ENCODE data around the gene RABL6.
"Not testable (repeated sequence)": the region's sequence is repeated elsewhere in the genome, so short reads cannot be mapped to it uniquely, and the experiment has no call there.

RABL6 gene

DNA sequence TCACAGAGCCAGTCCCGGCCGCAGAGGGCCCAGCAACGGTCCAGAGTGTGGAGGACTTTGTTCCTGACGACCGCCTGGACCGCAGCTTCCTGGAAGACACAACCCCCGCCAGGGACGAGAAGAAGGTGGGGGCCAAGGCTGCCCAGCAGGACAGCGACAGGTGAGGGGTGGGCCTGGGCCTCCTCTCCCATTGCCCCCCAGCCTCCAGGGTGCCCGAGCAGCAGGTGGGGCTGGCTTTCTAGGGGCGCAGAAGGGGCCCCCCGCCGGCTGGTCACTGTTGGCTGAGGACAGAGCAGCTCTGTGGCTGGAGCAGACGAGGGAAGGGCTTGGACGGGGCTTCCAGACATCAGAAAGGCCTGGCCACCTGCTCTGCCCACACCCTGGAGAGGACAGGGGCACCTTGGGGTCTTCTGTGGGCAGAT is 30.1 kb downstream of the RABL6 start:
- not testable (repeated sequence) for DNase-seq

GRCh38 chr9:136838314-136839228 is 30.8 kb downstream of the RABL6 start:
- no peak for DNase-seq

GRCh38 chr9:136839229-136840139 is 31.7 kb downstream of the RABL6 start:
- no peak for DNase-seq

- DNase-seq: no peak
Measured at GRCh38 chr9:136840140-136840876, 32.6 kb downstream of the RABL6 start.

DNA sequence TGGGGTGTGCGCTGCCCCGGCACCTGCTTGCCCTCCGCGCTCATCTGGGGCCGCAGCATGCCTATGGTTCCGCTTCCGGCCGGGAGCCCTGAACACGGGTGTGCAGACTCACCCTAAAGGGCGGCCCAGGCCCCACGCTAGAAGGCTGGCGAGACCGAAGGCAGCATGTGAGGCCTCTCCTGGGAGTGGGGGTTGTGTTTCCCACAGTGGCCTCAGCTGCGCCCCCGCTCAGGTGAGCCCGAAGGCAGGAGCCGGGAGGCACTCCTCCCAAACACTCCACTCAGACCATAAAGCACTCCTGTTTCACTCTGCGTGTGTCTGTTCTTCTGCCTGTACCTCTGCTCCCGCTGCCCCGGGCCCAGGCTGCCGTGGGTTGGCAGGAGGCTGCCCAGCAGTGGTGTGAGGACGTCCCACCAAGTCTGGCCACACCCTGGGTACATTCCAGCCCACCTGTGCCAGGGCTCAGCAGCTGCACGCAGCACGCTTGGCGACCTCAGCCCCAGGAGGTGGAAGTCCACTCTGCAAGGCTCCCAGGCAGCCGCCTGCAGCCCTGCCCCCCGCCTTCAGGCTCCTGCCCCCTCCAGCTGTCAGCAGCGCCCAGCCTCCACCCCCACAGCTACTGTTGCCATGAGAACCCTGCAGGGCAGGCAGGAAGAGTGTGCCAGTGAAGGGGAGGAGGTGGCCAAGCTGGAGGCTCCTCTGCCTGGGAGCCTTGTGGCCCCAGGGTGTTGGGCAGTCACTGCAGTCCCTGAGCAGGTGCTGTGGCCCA is 33.3 kb downstream of the RABL6 start:
- DNase-seq: no peak

DNA sequence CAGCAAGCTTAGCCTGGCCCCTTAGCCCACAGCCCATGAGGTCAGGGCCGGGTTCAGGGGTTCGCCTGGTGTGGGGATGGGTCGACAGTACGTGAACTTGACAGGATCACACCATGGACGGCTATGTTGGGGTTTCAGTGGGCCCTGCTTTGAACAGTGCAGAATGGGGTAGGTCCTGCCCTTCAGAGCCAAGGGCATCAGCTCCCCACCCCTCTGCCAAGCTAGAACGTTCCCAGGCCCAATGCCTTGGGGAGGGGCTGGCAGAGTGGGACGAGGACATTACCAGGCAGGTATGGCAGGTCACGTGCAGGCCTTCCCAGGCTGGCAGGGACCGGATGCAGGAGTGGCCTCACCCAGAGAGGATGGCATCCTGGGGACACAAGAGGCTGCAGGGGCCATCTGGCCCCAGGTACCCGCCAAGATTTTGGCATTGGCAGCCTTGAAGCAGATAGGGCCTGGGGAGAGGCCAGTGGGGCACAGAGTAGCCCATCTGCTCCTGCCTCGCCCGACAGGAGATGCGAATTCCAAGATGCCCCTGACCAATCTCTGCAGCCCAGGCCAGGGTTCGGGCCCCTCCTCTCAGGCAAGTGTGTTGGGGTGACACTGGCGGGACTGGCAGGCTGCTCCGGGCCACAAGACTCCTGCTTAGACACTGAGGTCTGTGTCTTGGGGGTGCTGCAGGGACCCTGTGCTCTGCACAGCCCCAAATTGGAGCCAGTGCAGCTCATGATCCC is 34.1 kb downstream of the RABL6 start:
- DNase-seq: not testable (repeated sequence)

DNA sequence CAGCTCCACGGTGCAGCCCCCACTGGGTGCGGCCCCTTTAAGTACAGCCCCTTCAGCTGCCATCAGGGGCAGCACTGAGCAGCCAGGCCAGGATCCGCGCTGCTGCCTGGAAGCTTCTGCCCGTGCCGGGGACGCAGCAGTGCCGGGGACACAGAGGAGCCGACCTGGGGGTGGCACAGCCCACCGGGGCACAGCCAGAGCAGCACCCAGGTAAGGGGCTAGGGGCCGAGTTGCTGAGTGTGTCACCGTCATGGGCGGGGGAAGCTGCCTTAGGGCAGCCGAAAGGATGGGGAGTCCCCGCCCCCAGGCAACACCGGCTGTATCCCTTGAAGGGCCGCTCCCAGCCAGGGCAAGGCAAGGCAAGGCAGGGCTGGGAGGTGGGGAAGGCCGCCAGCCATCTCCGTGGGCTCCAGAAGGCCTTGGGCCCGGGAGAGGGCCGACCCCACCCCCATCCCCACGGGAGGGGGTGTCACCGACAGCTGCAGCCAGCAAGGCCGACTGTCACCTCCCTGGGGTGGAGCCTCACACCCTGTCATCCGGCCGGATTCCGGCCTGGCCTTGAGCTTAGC is 34.7 kb downstream of the RABL6 start, which contains the start of gene AJM1:
Gene AJM1, plus strand, starts transcription at position 99 of the 569 bp plus-strand sequence. CDS start 1,937 bp downstream, outside the sequence.
- peak; percentile 78 to 86 for DNase-seq

DNA sequence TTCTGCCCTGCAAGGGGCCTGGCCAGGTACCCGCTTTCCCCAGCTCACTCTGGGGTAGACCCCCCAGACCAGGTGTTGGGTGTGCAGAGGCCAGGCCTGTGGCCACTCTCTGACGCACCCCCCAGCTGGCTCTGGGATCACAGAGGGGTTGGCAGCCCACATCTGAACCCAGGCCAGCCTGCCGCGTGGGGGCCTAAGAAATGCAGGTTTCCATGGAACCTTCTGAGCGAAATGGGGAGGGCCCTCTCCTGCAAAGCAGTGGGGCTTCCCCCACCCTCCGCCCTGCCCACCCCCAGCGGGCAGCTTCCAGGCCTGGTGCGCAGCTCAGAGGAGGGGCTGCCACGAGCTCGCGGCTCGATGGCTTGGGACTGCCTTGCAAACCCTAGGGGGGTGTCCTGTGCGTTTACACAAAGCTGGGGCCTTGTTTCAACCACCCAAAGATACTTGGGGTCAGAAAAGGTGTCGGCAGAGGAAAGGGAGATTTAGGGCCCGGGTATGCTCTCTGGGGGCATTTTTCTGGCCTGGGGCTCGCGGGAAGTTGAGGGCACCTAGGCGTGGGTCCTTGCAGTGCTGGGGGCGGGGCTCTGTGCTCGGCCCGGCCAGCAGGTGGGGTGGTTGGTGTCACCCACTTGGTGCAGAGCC is 35.5 kb downstream of the RABL6 start:
- not testable (repeated sequence) for DNase-seq

- peak; percentile 45 to 70 for DNase-seq
Measured at GRCh38 chr9:136843801-136844740, 36.3 kb downstream of the RABL6 start.

DNA sequence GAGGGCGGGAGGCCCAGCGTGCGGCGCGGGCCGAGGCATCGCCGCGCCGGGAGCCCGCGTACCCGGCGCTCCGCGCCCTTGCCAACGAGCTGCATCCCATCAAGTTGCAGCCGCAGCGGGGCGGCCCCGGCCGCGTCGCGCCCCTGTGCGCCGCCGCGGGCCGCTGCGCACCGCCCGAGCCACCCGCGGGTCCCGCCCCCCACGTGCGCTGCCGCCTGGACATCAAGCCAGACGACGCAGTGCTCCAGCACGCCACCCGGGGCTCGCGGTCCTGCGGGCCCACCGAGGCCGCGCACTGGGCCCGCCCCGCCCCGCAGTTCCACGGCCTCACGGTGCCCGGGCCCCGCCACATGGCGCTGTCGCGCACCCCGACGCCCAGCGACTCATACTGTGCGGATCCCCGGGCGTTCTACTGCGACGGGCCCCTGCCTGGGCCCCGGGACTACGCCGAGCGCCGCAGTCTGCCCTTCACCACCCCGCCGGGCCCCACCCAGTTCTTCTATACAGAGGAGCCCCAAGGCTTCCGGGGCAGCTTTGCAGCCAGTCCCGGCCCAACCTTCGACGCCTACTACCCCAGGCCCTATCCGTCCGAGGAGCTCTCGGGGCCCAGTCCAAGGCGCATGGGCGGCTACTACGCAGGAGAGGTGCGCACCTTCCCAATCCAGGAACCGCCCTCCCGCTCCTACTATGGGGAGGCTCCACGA is 37.2 kb downstream of the RABL6 start:
- no peak for DNase-seq

DNA sequence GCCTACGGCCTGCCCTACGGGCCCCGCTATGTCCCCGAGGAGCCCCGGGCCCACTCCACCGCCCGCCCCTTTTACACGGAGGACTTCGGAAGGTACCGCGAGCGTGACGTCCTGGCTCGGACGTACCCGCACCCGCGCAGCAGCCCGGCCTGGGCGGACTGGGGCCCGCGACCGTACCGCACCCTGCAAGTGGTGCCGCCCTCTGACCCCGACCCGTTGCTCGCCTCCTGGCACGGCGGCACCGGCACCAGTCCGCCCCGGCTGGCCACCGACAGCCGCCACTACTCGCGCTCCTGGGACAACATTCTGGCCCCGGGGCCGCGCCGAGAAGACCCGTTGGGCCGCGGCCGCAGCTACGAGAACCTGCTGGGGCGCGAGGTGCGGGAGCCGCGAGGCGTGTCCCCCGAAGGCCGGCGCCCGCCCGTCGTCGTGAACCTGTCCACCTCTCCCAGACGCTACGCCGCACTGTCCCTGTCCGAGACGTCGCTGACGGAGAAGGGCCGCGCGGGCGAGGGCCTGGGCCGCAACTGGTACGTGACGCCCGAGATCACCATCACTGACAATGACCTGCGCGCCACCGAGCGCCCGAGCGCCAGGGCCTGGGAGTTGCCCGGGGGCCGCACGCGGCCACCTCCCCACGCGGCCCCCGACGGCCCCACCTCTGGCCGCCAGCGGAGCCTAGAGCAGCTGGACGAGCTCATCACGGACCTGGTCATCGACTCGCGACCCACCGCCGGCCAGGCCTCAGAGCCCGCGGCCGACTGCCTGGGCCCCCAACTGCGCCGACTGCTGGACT is 37.9 kb downstream of the RABL6 start:
- DNase-seq: no peak

GRCh38 chr9:136846376-136847087 is 38.8 kb downstream of the RABL6 start:
- DNase-seq: no peak

DNA sequence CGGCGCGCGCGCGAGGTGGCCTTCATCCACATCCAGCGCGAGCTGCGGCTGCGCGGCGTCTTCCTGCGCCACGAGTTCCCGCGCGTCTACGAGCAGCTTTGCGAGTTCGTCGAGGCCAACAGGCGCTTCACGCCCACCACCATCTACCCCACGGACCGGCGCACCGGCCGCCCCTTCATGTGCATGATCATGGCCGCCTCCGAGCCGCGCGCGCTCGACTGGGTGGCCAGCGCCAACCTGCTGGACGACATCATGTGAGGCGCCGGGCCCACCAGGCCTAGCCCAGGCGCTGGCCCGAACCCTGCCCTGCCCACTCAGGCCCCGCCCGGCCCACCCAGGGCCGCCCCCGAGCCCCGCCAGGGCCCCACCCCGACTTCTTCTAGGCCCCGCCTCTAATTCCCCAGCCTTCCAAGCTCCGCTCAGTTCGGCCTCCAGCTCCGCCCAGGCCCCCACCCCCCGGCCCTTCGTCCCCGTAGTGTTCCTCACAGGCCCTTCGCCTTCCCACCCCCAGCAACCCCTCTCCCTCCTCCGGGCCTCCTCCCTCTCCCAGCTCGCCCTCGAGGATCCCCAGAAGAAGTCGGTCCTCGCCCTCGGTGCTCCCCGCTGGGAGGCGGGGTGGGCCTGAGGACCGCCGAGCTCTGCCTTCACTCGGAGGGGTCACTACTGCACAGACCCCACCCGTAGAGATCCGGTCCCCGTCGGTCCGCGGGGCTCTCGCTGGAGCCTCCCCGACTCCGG is 39.5 kb downstream of the RABL6 start:
- DNase-seq: no peak

GRCh38 chr9:136847826-136848392 is 40.2 kb downstream of the RABL6 start:
- peak; percentile 68 to 77 for DNase-seq

GRCh38 chr9:136848393-136849037 is 40.8 kb downstream of the RABL6 start:
- peak; percentile 16 to 46 for DNase-seq

Measured in CD4-positive, alpha-beta T cell treated with Interferon alpha-2 for 1 hour (primary cell).